HCT116 (cell line): ENCODE results near the gene MBD6. TPM values are rescaled to one million over a fixed set of nuclear protein-coding genes. Genes with fewer than 3 reads are reported as not detected.

Source experiments
- ATAC-seq: fragments of 200-7000 bp; cut with Tn5 transposase; 2 replicates; pipeline ENCODE4 v1.9.1; 2020; ENCODE audit warnings: mild to moderate bottlenecking, moderate library complexity
- BruUV-seq: library from RNA; stranded (reverse); fragments of 400-500 nt; replicated peaks from 2 replicates; lab custom pipeline; 2021; lab: Mats Ljungman, UMichigan
- CTCF ChIA-PET: fragments of 300-600 bp; sonication (Branson Sonifier 250); formaldehyde crosslinking; loops from one replicate; lab custom pipeline; 2021; ENCODE audit warnings: antibody characterized with exemption; lab: Charles Lee
- POLR2A ChIA-PET: fragments of 300-600, 350-600 bp; sonication (Branson Sonifier 250); formaldehyde crosslinking; loops from one replicate; lab custom pipeline; 2021; ENCODE audit warnings: antibody characterized with exemption; lab: Charles Lee
- RAD21 ChIA-PET, 2 experiments: fragments of 300-600 bp; sonication (Branson Sonifier 250); formaldehyde crosslinking; loops; one replicate each; lab custom pipeline; 2023; ENCODE audit warnings: low total read pairs in 2 of 2; ENCODE audit not compliant: uncharacterized antibody in 2 of 2, unreplicated experiment in 2 of 2, low non-redundant PET in 1 of 2; lab: Charles Lee
- DNase-seq: peaks from one replicate; pipeline ENCODE4 v3.0.0-alpha.2; 2010; ENCODE audit warnings: low read depth, low spot score
- H2AFZ ChIP-seq: fragments of 200-600 bp; shearing (Covaris generic), sonication (generic); 2 replicates; pipeline ENCODE4 v1.6.1; 2017; ENCODE audit warnings: low read depth, mixed run types, mixed read lengths, antibody characterized with exemption, low read length; ENCODE audit not compliant: poor library complexity, severe bottlenecking
- H3K27ac ChIP-seq: 2 replicates; pipeline ENCODE4 v1.5.1; 2012; ENCODE audit warnings: low read depth, low read length
- H3K27me3 ChIP-seq: fragments of 200-600 bp; sonication (generic); 2 replicates; pipeline ENCODE4 v1.6.1; 2016; ENCODE audit warnings: mixed run types, low read length, mixed read lengths; ENCODE audit not compliant: insufficient read depth
- H3K36me3 ChIP-seq, 2 experiments: fragments of 200-500 bp in 1 of 2; fragments of 200-600 bp in 1 of 2; sonication (Bioruptor generic) in 1 of 2; sonication (generic) in 1 of 2; 2 replicates each; pipeline versions ENCODE4 v1.5.1 to v1.6.1; 2014 to 2016; ENCODE audit warnings: low read length in 2 of 2, inconsistent platforms in 1 of 2, mixed read lengths in 1 of 2, mixed run types in 1 of 2; ENCODE audit not compliant: insufficient read depth in 2 of 2, control insufficient read depth in 1 of 2
- H3K4me1 ChIP-seq, 2 experiments: fragments of 200-600 bp in 1 of 2; sonication (generic) in 1 of 2; 2 replicates each; pipeline versions ENCODE4 v1.5.1 to v1.6.1; 2012 to 2017; ENCODE audit warnings: low read length in 2 of 2, inconsistent platforms in 1 of 2, mild to moderate bottlenecking in 1 of 2, mixed read lengths in 1 of 2, mixed run types in 1 of 2, moderate library complexity in 1 of 2; ENCODE audit not compliant: insufficient read depth in 2 of 2, control insufficient read depth in 1 of 2
- H3K4me2 ChIP-seq: fragments of 200-600 bp; sonication (generic); 2 replicates; pipeline ENCODE4 v1.6.1; 2017; ENCODE audit warnings: mixed run types, low read length, mixed read lengths
- H3K4me3 ChIP-seq, 2 experiments: fragments of 200-600 bp in 1 of 2; sonication (generic) in 1 of 2; replicated peaks in 1 of 2; 2 replicates each; pipeline ENCODE4 v1.5.1; 2011 to 2016; ENCODE audit warnings: low read length in 2 of 2, control low read depth in 1 of 2, low read depth in 1 of 2, mild to moderate bottlenecking in 1 of 2, mixed read lengths in 1 of 2, mixed run types in 1 of 2
- H3K79me2 ChIP-seq: fragments of 200-600 bp; sonication (generic); 2 replicates; pipeline ENCODE4 v1.6.1; 2017; ENCODE audit warnings: mild to moderate bottlenecking, mixed run types, low read length, moderate library complexity, mixed read lengths; ENCODE audit not compliant: insufficient read depth
- H3K9ac ChIP-seq: fragments of 200-600 bp; sonication (generic); 2 replicates; pipeline ENCODE4 v1.6.1; 2016; ENCODE audit warnings: low read length, mixed read lengths
- H3K9me2 ChIP-seq: fragments of 200-600 bp; sonication (generic), shearing (Covaris generic); 2 replicates; pipeline ENCODE4 v1.6.1; 2017; ENCODE audit warnings: mixed run types, mild to moderate bottlenecking, moderate library complexity; ENCODE audit not compliant: insufficient read depth
- H3K9me3 ChIP-seq, 2 experiments: fragments of 200-500 bp in 1 of 2; fragments of 200-600 bp in 1 of 2; sonication (Bioruptor generic) in 1 of 2; sonication (generic) in 1 of 2; 2 replicates each; pipeline ENCODE4 v1.6.1; 2014 to 2017; ENCODE audit warnings: low read length in 2 of 2, mixed read lengths in 2 of 2, inconsistent platforms in 1 of 2, low read depth in 1 of 2, mild to moderate bottlenecking in 1 of 2, mixed run types in 1 of 2, moderate library complexity in 1 of 2; ENCODE audit not compliant: control insufficient read depth in 1 of 2, insufficient read depth in 1 of 2
- H4K20me1 ChIP-seq: fragments of 200-600 bp; sonication (generic), shearing (Covaris generic); 2 replicates; pipeline ENCODE4 v1.6.1; 2017; ENCODE audit warnings: mixed run types, mild to moderate bottlenecking, moderate library complexity; ENCODE audit not compliant: insufficient read depth
- ATF3 ChIP-seq: IDR thresholded peaks from 2 replicates; pipeline ENCODE4 v1.6.1; 2012
- CBX3 ChIP-seq: IDR thresholded peaks from 2 replicates; pipeline ENCODE4 v1.6.1; 2012; ENCODE audit warnings: low read depth
- CEBPB ChIP-seq: IDR thresholded peaks from 2 replicates; pipeline ENCODE4 v1.6.1; 2012; ENCODE audit warnings: low read depth
- CTCF ChIP-seq, 3 experiments: fragments of 200-600 bp in 1 of 3; sonication (generic) in 1 of 3; IDR thresholded peaks in 2 of 3; conservative IDR thresholded peaks in 1 of 3; 2 replicates each; pipeline ENCODE4 v1.5.1; 2012 to 2017; ENCODE audit warnings: low read depth in 2 of 3, low read length in 2 of 3, antibody characterized with exemption in 1 of 3, borderline replicate concordance in 1 of 3, control low read depth in 1 of 3, mild to moderate bottlenecking in 1 of 3, mixed read lengths in 1 of 3, mixed run types in 1 of 3, moderate library complexity in 1 of 3; ENCODE audit not compliant: insufficient read depth in 1 of 3
- EGR1 ChIP-seq: IDR thresholded peaks from 2 replicates; pipeline ENCODE4 v1.6.1; 2012; ENCODE audit warnings: low read depth
- ELF1 ChIP-seq: IDR thresholded peaks from 2 replicates; pipeline ENCODE4 v1.6.1; 2012; ENCODE audit warnings: low read depth, borderline replicate concordance
- EZH2 ChIP-seq: fragments of 200-600 bp; sonication (generic); IDR thresholded peaks from 2 replicates; pipeline ENCODE4 v1.6.1; 2017; ENCODE audit warnings: antibody characterized with exemption, mixed run types
- EZH2phosphoT487 ChIP-seq: fragments of 200-600 bp; IDR thresholded peaks from 2 replicates; pipeline ENCODE4 v1.6.1; 2018; ENCODE audit warnings: antibody characterized with exemption, borderline replicate concordance
- JUND ChIP-seq: IDR thresholded peaks from 2 replicates; pipeline ENCODE4 v1.6.1; 2012
- MAX ChIP-seq: IDR thresholded peaks from 2 replicates; pipeline ENCODE4 v1.6.1; 2012
- POLR2A ChIP-seq: IDR thresholded peaks from 2 replicates; pipeline ENCODE4 v1.7.0; 2011; ENCODE audit warnings: borderline replicate concordance; ENCODE audit not compliant: insufficient read depth, insufficient read length; ENCODE audit errors: extremely low read depth
- POLR2AphosphoS5 ChIP-seq: IDR thresholded peaks from 2 replicates; pipeline ENCODE4 v1.6.1; 2011; ENCODE audit warnings: mild to moderate bottlenecking, low read depth, low read length, moderate library complexity
- RAD21 ChIP-seq: IDR thresholded peaks from 2 replicates; pipeline ENCODE4 v1.6.1; 2012; ENCODE audit warnings: low read depth, mild to moderate bottlenecking
- REST ChIP-seq: IDR thresholded peaks from 2 replicates; pipeline ENCODE4 v1.6.1; 2012; ENCODE audit warnings: low read depth
- SIN3A ChIP-seq: IDR thresholded peaks from 2 replicates; pipeline ENCODE4 v1.6.1; 2012; ENCODE audit warnings: low read depth
- SP1 ChIP-seq: IDR thresholded peaks from 2 replicates; pipeline ENCODE4 v1.6.1; 2012; ENCODE audit warnings: low read depth
- SRF ChIP-seq: IDR thresholded peaks from 2 replicates; pipeline ENCODE4 v1.6.1; 2012; ENCODE audit warnings: low read depth
- TCF7L2 ChIP-seq: IDR thresholded peaks from 2 replicates; pipeline ENCODE4 v1.7.0; 2011; ENCODE audit warnings: borderline replicate concordance, inconsistent platforms; ENCODE audit not compliant: insufficient read depth, insufficient read length; ENCODE audit errors: extremely low read depth
- ZBTB33 ChIP-seq: IDR thresholded peaks from 2 replicates; pipeline ENCODE4 v1.6.1; 2011; ENCODE audit warnings: mild to moderate bottlenecking, low read length, moderate library complexity; ENCODE audit not compliant: insufficient replicate concordance; ENCODE audit errors: extremely low read depth
- ZNF274 ChIP-seq: fragments of 200-500 bp; sonication (Bioruptor generic); IDR thresholded peaks from 2 replicates; pipeline ENCODE4 v1.6.1; 2014; ENCODE audit warnings: mild to moderate bottlenecking, low read depth, low read length, inconsistent platforms
- intact Hi-C: fragments of 100-400 bp; cut with micrococcal nuclease; formaldehyde crosslinking; loops from 2 replicates; pipeline ENCODE4 v1.10.0; 2022
- total RNA-seq: library from RNA; stranded (reverse); gene quantifications from one replicate; pipeline ENCODE4 v1.2.1, GENCODE V29; 2021; ENCODE audit not compliant: unreplicated experiment

The MBD6 gene
- total RNA-seq, 1 experiment from 2014 or later = 70.1 TPM

- no peak overlapping the region for H2AFZ ChIP-seq
- POLR2A ChIA-PET = no interaction called here
- intact Hi-C loops = no loop called here
- no peak overlapping the region for H3K4me3 ChIP-seq
- no peaks in the 10 kb centered on the region for H3K9me3 ChIP-seq
- peaks cover 21 to 35% of the 10 kb centered on the region in 2 experiments for H3K36me3 ChIP-seq
- no peak overlapping the region for H3K4me2 ChIP-seq
- RAD21 ChIA-PET = no interaction called here
- no TSS peak for BruUV-seq
- CTCF ChIA-PET = no interaction called here
- ATAC-seq (no peak), DNase-seq (no peak)
- peaks cover 41% of the 10 kb centered on the region for H3K79me2 ChIP-seq
- H3K9ac ChIP-seq = no peak overlapping the region
- no peaks in the 10 kb centered on the region for H4K20me1 ChIP-seq
- H3K9me2 ChIP-seq = no peaks in the 10 kb centered on the region
- H3K27ac ChIP-seq = no peak overlapping the region
- no peaks in the 10 kb centered on the region for H3K27me3 ChIP-seq
- peaks cover 4 to 14% of the 10 kb centered on the region in 2 experiments; a peak in 3 of 4 replicates for H3K4me1 ChIP-seq
- TF ChIP-seq POLR2A = no peak
- no peak for TF ChIP-seq SP1
- TF ChIP-seq ATF3 = no peak
- no peak for TF ChIP-seq EZH2
- TF ChIP-seq CTCF (IDR thresholded peaks at IDR 0.05 in 2 of 3, conservative IDR thresholded peaks at IDR 0.05 in 1 of 3; ENCODE audit: borderline replicate concordance in 1 of 3, insufficient read depth in 1 of 3, low read depth in 2 of 3, low read length in 2 of 3) = no peak
- no peak for TF ChIP-seq RAD21
- no peak for TF ChIP-seq CBX3
- TF ChIP-seq EGR1 = no peak
- no peak for TF ChIP-seq POLR2AphosphoS5
- TF ChIP-seq TCF7L2 = no peak
- no peak for TF ChIP-seq SRF
- no peak for TF ChIP-seq JUND
- no peak for TF ChIP-seq REST
- TF ChIP-seq ZBTB33 = no peak
- no peak for TF ChIP-seq ZNF274
- TF ChIP-seq EZH2phosphoT487 = no peak
- TF ChIP-seq ELF1 = no peak
- TF ChIP-seq SIN3A = no peak
- TF ChIP-seq MAX = no peak
- TF ChIP-seq CEBPB = no peak
Observed at GRCh38 chr12:57490126-57490525, 32.5 kb upstream of the MBD6 start.
